Mucosa of descending colon (tissue), 3 donors: ENCODE measurements around the gene PAQR4. TPM values are rescaled to one million over a fixed set of nuclear protein-coding genes. Genes with fewer than 3 reads are reported as not detected.

Experiments
- ATAC-seq: fragments of 200-7000 bp; cut with Tn5 transposase; one replicate; pipeline ENCODE4 v1.9.1; 2020; ENCODE audit warnings: mild to moderate bottlenecking, moderate library complexity
- DNase-seq, 3 donors: peaks; one replicate each; pipeline ENCODE4 v3.0.0-alpha.2; 2020
- H3K36me3 ChIP-seq: fragments of 200-600 bp; one replicate; pipeline ENCODE4 v1.8.0; 2021; ENCODE audit warnings: low read depth, mild to moderate bottlenecking
- H3K4me1 ChIP-seq: fragments of 200-600 bp; one replicate; pipeline ENCODE4 v1.8.0; 2021; ENCODE audit warnings: low read depth, mild to moderate bottlenecking
- H3K4me3 ChIP-seq: fragments of 200-600 bp; one replicate; pipeline ENCODE4 v1.8.0; 2021; ENCODE audit warnings: mild to moderate bottlenecking
- H3K9me3 ChIP-seq: fragments of 200-600 bp; one replicate; pipeline ENCODE4 v1.8.0; 2021; ENCODE audit warnings: mild to moderate bottlenecking
- CTCF ChIP-seq: fragments of 200-600 bp; IDR thresholded peaks from one replicate; pipeline ENCODE4 v1.8.0; 2022; ENCODE audit warnings: antibody characterized with exemption, mild to moderate bottlenecking
- intact Hi-C, 2 donors: fragments of 100-400 bp; cut with DNase I in 1 of 2; cut with micrococcal nuclease in 1 of 2; formaldehyde crosslinking; loops; one replicate each; pipeline versions ENCODE4 v1.11.0 to v1.11.1; 2022; cut with DNase I, micrococcal nuclease
- total RNA-seq, 3 donors: library from RNA; stranded (reverse); fragmentation: NEBNext Ultra II Directional in 2 of 3; extraction: Animal tissue kit (Norgen Biotek cat#: 25700) in 2 of 3; gene quantifications; one replicate each; pipeline versions ENCODE4 v1.2.1 to v1.2.4, GENCODE V29; 2021 to 2023
- donor health status: DM: no; HTN: no; CAD: no; lungs with moderate emphysema.
- donor health status: DM: no; HTN: no; CAD: no.
- donor health status: DM: no; HTN: yes; CAD: no.

Gene PAQR4
- total RNA-seq, 3 donors from 2014 or later = 4.2 to 16.1 (median 8.0) TPM

GRCh38 chr16:2976673-2977072 lies 7.5 kb downstream of the PAQR4 start:
- DNase-seq (no peak), ATAC-seq (no peak)
- TF ChIP-seq CTCF = no peak
- Histone ChIP-seq H3K36me3 (no peaks in the 10 kb centered on the region), H3K4me1 (peaks cover 19% of the 10 kb centered on the region), H3K9me3 (no peaks in the 10 kb centered on the region), H3K4me3 (no peak overlapping the region)
- intact Hi-C loops = no loop called here

DNA sequence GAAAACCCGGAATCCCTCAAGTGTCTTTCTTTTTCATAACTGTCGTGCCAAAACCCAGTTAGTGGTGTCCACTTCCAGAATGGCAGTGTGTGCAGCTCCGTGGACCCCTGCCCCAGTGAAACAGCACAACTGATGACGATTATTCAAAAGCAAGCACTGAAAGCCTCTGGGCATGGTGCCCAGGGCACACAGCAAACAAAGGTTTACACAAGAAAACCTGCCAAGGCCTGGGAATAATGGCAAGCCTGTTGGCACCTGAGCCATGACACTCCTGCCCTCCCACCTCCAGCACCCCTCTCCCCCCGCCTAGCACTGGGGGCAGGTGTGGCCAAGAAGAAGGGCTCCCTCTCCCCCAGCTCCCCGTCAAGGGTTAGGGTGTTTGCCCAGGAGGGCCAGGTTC lies 8.3 kb downstream of the PAQR4 start:
- Histone ChIP-seq H3K9me3 (no peaks in the 10 kb centered on the region), H3K4me3 (no peak overlapping the region), H3K36me3 (no peaks in the 10 kb centered on the region), H3K4me1 (peaks cover 19% of the 10 kb centered on the region)
- TF ChIP-seq CTCF = no peak
- intact Hi-C loops = no loop called here
- peak; percentile 34 for ATAC-seq
- peak; percentile 63 to 71 (median 66) for DNase-seq

GRCh38 chr16:2979669-2980226 lies 10.6 kb downstream of the PAQR4 start:
- ATAC-seq (peak; percentile 5), DNase-seq (peak in 1 of 3 donors; percentile 66)
- Histone ChIP-seq H3K4me1 (peaks cover 26% of the 10 kb centered on the region), H3K9me3 (no peaks in the 10 kb centered on the region), H3K4me3 (peak overlapping the region; percentile 24), H3K36me3 (no peaks in the 10 kb centered on the region)
- intact Hi-C loops = no loop called here
- TF ChIP-seq CTCF = no peak

- intact Hi-C loops = no loop called here
- no peaks in the 10 kb centered on the region for H3K36me3 ChIP-seq
- TF ChIP-seq CTCF = no peak
- H3K4me3 ChIP-seq = peak within 1 kb of the TSS; percentile 24
- DNase-seq = peak; percentile 92 to 97 (median 94)
- H3K4me1 ChIP-seq = peaks cover 26% of the 10 kb centered on the region
- ATAC-seq = peak; percentile 92
- no peaks in the 10 kb centered on the region for H3K9me3 ChIP-seq
Observed at GRCh38 chr16:2980227-2981176, 11.4 kb downstream of the PAQR4 start, which contains the start of gene PKMYT1. Gene PKMYT1 (minus strand): TSS chr16:2980446. CDS start chr16:2979657, 789 bp downstream.

GRCh38 chr16:2981177-2981898 lies 12.2 kb downstream of the PAQR4 start:
- intact Hi-C loops = no loop called here
- no peak for TF ChIP-seq CTCF
- Histone ChIP-seq H3K36me3 (no peaks in the 10 kb centered on the region), H3K4me1 (peaks cover 26% of the 10 kb centered on the region), H3K4me3 (no peak overlapping the region), H3K9me3 (no peaks in the 10 kb centered on the region)
- ATAC-seq = no peak
- DNase-seq = peak in 1 of 3 donors; percentile 62
